GM10266 (cell line): ENCODE measurements around the gene MOXD1.
"Not testable (repeated sequence)": the region's sequence is repeated elsewhere in the genome, so short reads cannot be mapped to it uniquely, and the experiment has no call there.

Experiments
- DNase-seq: peaks from one replicate; pipeline ENCODE4 v3.0.0; 2012; ENCODE audit errors: extremely low spot score
- TF ChIP-seq, protein P1 (sequence below): IDR thresholded peaks from 2 replicates; pipeline ENCODE4 v1.5.1; 2012; ENCODE audit warnings: mild to moderate bottlenecking, low read depth; ENCODE audit not compliant: control insufficient read depth, insufficient read depth; ENCODE audit errors: missing control alignments

Gene MOXD1

DNA sequence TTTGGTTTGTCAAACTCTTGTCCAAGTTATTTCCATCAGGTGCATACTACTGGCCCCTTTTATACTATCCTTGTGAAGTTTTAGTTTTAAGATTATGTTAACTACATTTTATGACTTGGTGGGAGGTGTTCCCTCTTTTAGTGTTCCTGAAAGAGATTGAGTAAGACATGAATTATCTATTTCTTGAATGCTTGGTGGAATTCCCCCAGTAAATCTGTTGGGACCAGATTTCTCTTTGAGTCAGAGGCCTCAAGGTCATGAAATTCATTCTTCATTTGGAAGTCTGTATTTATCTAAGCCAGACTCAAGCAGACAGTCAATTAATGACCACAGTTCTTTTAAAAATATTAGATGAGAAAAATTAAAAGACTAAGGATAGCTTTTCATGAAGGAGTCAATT, 81.3 kb downstream of the MOXD1 start:
- TF ChIP-seq, protein P1, sequence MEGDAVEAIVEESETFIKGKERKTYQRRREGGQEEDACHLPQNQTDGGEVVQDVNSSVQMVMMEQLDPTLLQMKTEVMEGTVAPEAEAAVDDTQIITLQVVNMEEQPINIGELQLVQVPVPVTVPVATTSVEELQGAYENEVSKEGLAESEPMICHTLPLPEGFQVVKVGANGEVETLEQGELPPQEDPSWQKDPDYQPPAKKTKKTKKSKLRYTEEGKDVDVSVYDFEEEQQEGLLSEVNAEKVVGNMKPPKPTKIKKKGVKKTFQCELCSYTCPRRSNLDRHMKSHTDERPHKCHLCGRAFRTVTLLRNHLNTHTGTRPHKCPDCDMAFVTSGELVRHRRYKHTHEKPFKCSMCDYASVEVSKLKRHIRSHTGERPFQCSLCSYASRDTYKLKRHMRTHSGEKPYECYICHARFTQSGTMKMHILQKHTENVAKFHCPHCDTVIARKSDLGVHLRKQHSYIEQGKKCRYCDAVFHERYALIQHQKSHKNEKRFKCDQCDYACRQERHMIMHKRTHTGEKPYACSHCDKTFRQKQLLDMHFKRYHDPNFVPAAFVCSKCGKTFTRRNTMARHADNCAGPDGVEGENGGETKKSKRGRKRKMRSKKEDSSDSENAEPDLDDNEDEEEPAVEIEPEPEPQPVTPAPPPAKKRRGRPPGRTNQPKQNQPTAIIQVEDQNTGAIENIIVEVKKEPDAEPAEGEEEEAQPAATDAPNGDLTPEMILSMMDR = no peak
- no peak for DNase-seq

GRCh38 chr6:132316970-132317369, 84.3 kb downstream of the MOXD1 start:
- TF ChIP-seq, protein P1 = no peak

GRCh38 chr6:132314432-132314831, 86.8 kb downstream of the MOXD1 start:
- TF ChIP-seq, protein P1 = no peak
- DNase-seq = no peak

More at GRCh38 chr6:132316970-132317369, 84.3 kb downstream of the MOXD1 start:
- no peak for DNase-seq

DNA sequence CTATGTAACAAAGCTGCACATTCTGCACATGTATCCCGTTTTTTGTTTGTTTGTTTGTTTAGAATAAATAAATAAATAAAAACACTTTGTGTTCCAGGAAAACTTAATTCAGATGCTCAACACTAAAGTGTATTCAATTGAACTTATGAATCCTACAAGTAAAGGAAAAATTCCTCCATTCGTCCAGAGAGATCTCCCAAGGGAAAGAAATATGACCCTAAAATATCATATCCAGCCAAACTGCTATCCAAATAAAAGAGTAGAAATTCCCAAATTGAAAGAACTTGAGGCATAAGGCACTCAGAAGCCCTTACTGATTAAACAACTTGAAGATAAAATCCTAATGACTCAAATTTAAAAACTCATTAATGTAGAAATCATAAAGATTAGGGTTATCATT, 90.4 kb downstream of the MOXD1 start:
- DNase-seq = no peak
- TF ChIP-seq, protein P1 = no peak

DNA sequence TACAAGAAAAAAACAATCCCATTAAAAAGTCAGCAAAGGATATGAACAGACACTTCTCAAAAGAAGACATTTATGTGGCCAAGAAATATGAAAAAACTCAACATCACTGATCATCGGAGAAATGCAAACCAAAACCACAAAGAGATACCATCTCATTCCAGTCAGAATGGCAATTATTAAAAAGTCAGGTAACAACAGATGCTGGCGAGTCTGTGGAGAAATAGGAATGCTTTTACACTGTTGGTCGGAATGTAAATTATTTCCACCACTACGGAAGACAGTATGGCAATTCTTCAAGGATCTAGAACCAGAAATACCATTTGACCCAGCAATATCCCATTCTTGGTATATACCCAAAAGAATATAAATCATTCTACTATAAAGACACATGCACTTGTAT, 91.1 kb downstream of the MOXD1 start:
- DNase-seq = not testable (repeated sequence)

GRCh38 chr6:132304891-132305305, 96.4 kb downstream of the MOXD1 start:
- DNase-seq = no peak
- TF ChIP-seq, protein P1 = no peak

DNA sequence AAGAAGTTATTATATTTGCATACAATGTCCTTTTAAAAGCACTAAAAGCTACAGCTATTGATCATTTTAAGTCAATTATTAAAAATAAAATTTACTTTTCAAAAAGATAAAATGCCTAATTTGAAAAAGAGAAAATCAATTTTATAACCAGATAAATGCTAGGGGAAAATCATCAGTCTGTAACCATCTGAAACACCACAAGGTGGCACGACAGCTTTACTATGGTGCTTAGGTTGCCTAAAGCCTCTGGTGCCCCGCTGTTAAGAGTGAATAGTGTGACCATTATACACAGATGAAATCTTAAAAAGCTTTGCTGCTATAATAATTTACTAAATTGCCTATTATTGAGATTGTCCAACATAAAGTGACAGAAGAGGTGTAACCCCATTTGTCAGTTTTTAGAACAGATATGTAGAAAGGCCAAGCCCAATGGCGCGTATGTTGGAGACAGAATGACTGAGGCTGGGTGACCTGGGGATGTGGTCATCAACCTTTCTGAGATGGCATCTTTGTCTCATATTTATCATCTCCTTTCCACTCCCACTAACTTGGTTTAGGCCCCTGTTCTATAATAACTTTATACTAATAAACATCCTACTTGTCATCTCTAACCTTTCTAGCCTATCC, 100.8 kb downstream of the MOXD1 start:
- DNase-seq = peak; percentile 29

More for the DNA sequence above, 100.8 kb downstream of the MOXD1 start:
- TF ChIP-seq, protein P1 = peak; percentile 61
